Cardiac fibroblast (primary cell): ENCODE results near the gene PEX14.
"Not testable (repeated sequence)": the region's sequence is repeated elsewhere in the genome, so short reads cannot be mapped to it uniquely, and the experiment has no call there.

Experiments used
- DNase-seq, 2 donors: peaks; one replicate each; pipeline versions ENCODE4 v3.0.0 to v3.0.0-alpha.2; 2010; ENCODE audit warnings: low read depth in 2 of 2
- H3K4me3 ChIP-seq, 2 donors: replicated peaks in 1 of 2; 1 replicate in 1 of 2; 2 replicates in 1 of 2; pipeline ENCODE4 v1.5.1; 2011; ENCODE audit warnings: low read depth in 2 of 2, low read length in 2 of 2, mild to moderate bottlenecking in 2 of 2, moderate library complexity in 1 of 2
- CTCF ChIP-seq: IDR thresholded peaks from one replicate; pipeline ENCODE4 v1.5.1; 2011; ENCODE audit warnings: low read depth, mild to moderate bottlenecking, low read length, inconsistent platforms

Gene PEX14

GRCh38 chr1:10495475-10495817 lies 20.7 kb downstream of the PEX14 start:
- TF ChIP-seq CTCF = no peak
- no peak for DNase-seq

GRCh38 chr1:10495952-10496351 lies 21.2 kb downstream of the PEX14 start:
- no peak overlapping the region for H3K4me3 ChIP-seq
- DNase-seq = no peak
- no peak for TF ChIP-seq CTCF

More at GRCh38 chr1:10495475-10495817, 20.7 kb downstream of the PEX14 start:
- H3K4me3 ChIP-seq = no peak overlapping the region

GRCh38 chr1:10497109-10497508 lies 22.4 kb downstream of the PEX14 start:
- TF ChIP-seq CTCF = no peak
- H3K4me3 ChIP-seq = no peak overlapping the region
- no peak for DNase-seq

GRCh38 chr1:10498231-10498630 lies 23.5 kb downstream of the PEX14 start:
- no peak for TF ChIP-seq CTCF
- DNase-seq = no peak

GRCh38 chr1:10502206-10502605 lies 27.5 kb downstream of the PEX14 start:
- no peak for TF ChIP-seq CTCF
- no peak for DNase-seq
- H3K4me3 ChIP-seq = no peak overlapping the region

More at GRCh38 chr1:10498231-10498630, 23.5 kb downstream of the PEX14 start:
- H3K4me3 ChIP-seq = no peak overlapping the region

- no peak overlapping the region for H3K4me3 ChIP-seq
- no peak for DNase-seq
- TF ChIP-seq CTCF = no peak
Measured at GRCh38 chr1:10504249-10504648, 29.5 kb downstream of the PEX14 start.

GRCh38 chr1:10506046-10506676 lies 31.4 kb downstream of the PEX14 start:
- not testable (repeated sequence) for DNase-seq, H3K4me3 ChIP-seq
